OCI-LY3 (cell line): ENCODE results near the gene FGD2.

Experiments used
- CTCF ChIP-seq: fragments of 200-600, 300-600 bp; sonication (generic); IDR thresholded peaks from 2 replicates; pipeline ENCODE4 v1.5.1; 2014; ENCODE audit warnings: antibody characterized with exemption, low read length, low read depth
- EZH2phosphoT487 ChIP-seq: fragments of 200-600 bp; shearing (Covaris generic); IDR thresholded peaks from 2 replicates; pipeline ENCODE4 v1.6.1; 2018; ENCODE audit warnings: antibody characterized with exemption, mixed run types, low read depth

GRCh38 chr6:37047689-37048402, 42.4 kb downstream of the FGD2 start:
- no peak for TF ChIP-seq CTCF
- TF ChIP-seq EZH2phosphoT487: no peak
